HFF-Myc (cell line): ENCODE data around the gene PRKAR1B.

ENCODE experiments used
- DNase-seq: peaks from one replicate; pipeline ENCODE4 v3.0.0-alpha.2; 2011; ENCODE audit warnings: low read depth; ENCODE audit errors: extremely low read depth
- H3K4me3 ChIP-seq: replicated peaks from 2 replicates; pipeline ENCODE4 v1.5.1; 2011; ENCODE audit warnings: low read depth, mild to moderate bottlenecking, control low read depth, low read length
- TF ChIP-seq, protein P1 (sequence below): IDR thresholded peaks from 2 replicates; pipeline ENCODE4 v1.5.1; 2012; ENCODE audit warnings: mild to moderate bottlenecking, low read depth, low read length, control low read depth; ENCODE audit errors: missing control alignments

Gene PRKAR1B

GRCh38 chr7:569071-569855 lies 157.8 kb downstream of the PRKAR1B start:
- H3K4me3 ChIP-seq = no peak overlapping the region
- no peak for DNase-seq
- TF ChIP-seq, protein P1, sequence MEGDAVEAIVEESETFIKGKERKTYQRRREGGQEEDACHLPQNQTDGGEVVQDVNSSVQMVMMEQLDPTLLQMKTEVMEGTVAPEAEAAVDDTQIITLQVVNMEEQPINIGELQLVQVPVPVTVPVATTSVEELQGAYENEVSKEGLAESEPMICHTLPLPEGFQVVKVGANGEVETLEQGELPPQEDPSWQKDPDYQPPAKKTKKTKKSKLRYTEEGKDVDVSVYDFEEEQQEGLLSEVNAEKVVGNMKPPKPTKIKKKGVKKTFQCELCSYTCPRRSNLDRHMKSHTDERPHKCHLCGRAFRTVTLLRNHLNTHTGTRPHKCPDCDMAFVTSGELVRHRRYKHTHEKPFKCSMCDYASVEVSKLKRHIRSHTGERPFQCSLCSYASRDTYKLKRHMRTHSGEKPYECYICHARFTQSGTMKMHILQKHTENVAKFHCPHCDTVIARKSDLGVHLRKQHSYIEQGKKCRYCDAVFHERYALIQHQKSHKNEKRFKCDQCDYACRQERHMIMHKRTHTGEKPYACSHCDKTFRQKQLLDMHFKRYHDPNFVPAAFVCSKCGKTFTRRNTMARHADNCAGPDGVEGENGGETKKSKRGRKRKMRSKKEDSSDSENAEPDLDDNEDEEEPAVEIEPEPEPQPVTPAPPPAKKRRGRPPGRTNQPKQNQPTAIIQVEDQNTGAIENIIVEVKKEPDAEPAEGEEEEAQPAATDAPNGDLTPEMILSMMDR = no peak

- DNase-seq = no peak
- TF ChIP-seq, protein P1 = no peak
- no peak overlapping the region for H3K4me3 ChIP-seq
These were observed 158.8 kb downstream of the PRKAR1B start for GRCh38 chr7:568031-568951.

DNA sequence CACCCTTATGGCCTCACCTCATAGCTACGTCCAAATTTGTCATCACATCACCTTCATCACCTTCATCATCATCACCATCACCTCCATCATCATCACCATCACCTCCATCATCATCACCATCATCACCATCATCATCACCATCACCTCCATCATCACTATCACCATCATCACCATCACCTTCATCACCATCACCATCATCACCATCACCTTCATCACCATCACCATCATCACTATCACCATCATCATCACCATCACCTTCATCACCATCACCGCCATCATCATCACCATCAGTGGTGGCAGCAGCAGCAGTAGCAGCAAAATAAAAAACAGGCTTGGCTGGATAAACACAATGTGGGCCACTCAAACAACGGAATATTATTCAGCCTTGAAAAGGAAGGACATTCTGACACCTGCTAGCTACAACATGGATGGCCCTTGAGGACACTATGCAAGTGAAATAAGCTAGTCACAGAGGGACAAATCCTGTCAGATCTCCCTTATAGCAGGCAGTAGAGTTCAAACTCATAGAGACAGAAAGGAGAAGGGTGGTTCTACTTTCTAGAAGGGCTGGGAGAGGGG lies 159.7 kb downstream of the PRKAR1B start:
- TF ChIP-seq, protein P1 = no peak
- no peak for DNase-seq
- H3K4me3 ChIP-seq = no peak overlapping the region

GRCh38 chr7:566100-566499 lies 161.0 kb downstream of the PRKAR1B start:
- DNase-seq = no peak
- H3K4me3 ChIP-seq = no peak overlapping the region
- TF ChIP-seq, protein P1 = no peak

DNA sequence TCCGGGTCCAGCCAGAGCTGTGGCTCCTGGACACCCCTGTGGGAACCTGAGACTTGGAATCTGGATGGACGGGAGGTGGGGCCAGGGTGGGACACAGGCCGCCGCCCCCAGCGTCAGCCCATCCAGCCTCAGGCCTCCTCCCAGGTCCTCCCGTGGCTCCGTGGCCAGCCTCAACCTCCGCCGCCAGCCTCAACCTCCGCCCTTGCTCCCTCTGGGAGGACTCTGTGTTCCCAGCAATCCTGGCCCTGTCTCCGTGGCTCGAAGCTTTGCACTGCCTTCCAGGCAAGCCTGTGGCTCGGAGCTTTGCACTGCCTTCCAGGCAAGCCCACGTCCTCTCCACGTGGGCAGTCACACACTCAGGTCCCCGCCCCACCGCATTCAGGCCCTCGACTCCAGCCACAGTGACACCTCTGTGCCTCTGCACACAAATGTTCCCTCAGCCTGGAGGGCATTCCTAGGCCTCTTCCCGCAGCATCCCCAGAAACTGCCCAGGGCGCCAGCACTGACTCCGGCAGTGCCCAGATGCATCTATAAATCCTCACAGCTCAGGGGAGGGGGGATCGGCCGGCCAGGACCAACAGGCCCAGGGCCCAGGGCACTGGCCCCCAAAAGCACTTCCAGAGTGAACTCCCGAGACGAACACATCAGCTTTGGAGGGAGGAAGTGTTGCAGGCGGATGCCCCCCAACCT lies 162.8 kb downstream of the PRKAR1B start:
- DNase-seq = no peak
- TF ChIP-seq, protein P1 = no peak
- no peak overlapping the region for H3K4me3 ChIP-seq

- DNase-seq = no peak
- H3K4me3 ChIP-seq = no peak overlapping the region
- TF ChIP-seq, protein P1 = no peak
These were observed 163.4 kb downstream of the PRKAR1B start for GRCh38 chr7:563629-564170.
